Lower leg skin (tissue), 3 donors: ENCODE results near the gene RTN4RL2.

ENCODE experiments used
- POLR2A ChIP-seq, 2 donors: fragments of 450-650 bp; IDR thresholded peaks; one replicate each; pipeline ENCODE4 v1.6.1; 2016 to 2017; ENCODE audit warnings: antibody characterized with exemption in 2 of 2, mild to moderate bottlenecking in 1 of 2, moderate library complexity in 1 of 2
- TF ChIP-seq, protein P1 (sequence below), 3 donors: fragments of 450-650 bp; IDR thresholded peaks; one replicate each; pipeline ENCODE4 v1.5.1; 2016; ENCODE audit warnings: antibody characterized with exemption in 3 of 3, mild to moderate bottlenecking in 3 of 3, moderate library complexity in 2 of 3

DNA sequence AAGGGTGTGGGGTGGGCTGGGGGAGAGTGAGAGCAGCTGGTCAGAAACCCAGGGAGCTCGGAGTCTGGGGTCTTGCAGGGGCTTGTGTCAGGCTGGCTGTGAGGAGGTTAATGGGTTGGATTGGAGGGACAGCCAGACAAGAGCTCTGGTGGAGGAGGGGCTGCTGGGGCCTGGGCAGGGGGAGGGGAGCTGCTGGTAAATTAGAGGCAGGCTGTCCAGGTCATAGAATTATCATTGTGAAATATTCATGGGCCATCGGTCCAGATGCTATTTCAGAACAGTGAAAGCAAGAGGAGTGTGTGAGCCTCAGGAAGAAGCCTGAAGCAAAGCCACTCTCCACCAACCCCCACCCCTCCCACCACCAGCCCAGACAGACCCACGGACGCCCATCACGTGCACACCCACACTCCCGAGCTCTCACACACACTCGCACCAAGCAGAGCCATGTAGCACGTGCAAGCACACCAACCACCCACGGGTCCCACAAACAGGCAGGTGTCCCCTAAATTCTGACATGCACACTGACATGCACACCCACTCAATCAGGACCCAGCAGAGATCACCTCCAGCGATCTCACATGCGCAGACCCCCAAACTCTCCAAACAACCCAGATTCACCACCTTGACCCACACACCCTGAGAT, 18.8 kb downstream of the RTN4RL2 start:
- TF ChIP-seq, protein P1, sequence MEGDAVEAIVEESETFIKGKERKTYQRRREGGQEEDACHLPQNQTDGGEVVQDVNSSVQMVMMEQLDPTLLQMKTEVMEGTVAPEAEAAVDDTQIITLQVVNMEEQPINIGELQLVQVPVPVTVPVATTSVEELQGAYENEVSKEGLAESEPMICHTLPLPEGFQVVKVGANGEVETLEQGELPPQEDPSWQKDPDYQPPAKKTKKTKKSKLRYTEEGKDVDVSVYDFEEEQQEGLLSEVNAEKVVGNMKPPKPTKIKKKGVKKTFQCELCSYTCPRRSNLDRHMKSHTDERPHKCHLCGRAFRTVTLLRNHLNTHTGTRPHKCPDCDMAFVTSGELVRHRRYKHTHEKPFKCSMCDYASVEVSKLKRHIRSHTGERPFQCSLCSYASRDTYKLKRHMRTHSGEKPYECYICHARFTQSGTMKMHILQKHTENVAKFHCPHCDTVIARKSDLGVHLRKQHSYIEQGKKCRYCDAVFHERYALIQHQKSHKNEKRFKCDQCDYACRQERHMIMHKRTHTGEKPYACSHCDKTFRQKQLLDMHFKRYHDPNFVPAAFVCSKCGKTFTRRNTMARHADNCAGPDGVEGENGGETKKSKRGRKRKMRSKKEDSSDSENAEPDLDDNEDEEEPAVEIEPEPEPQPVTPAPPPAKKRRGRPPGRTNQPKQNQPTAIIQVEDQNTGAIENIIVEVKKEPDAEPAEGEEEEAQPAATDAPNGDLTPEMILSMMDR (IDR thresholded peaks at IDR 0.05), result no peak
- no peak for TF ChIP-seq POLR2A (IDR thresholded peaks at IDR 0.05)
